HG03354 (cell line): ENCODE data around the gene FBXO34.
A peak's percentile ranks its signal among the peaks of the same experiment; 100 is the strongest.
"Not testable (repeated sequence)": the region's sequence is repeated elsewhere in the genome, so short reads cannot be mapped to it uniquely, and the experiment has no call there.

Experiments used
- ATAC-seq: cut with Tn5 transposase; IDR thresholded peaks from one replicate; pipeline ENCODE4 v1.9.1; 2021; ENCODE audit warnings: mild to moderate bottlenecking; ENCODE audit not compliant: unreplicated experiment, poor library complexity, severe bottlenecking

FBXO34 gene

GRCh38 chr14:55336691-55337090, 65.5 kb downstream of the FBXO34 start:
- no peak for ATAC-seq

- ATAC-seq, result no peak
Measured at GRCh38 chr14:55339770-55340169, 68.5 kb downstream of the FBXO34 start.

DNA sequence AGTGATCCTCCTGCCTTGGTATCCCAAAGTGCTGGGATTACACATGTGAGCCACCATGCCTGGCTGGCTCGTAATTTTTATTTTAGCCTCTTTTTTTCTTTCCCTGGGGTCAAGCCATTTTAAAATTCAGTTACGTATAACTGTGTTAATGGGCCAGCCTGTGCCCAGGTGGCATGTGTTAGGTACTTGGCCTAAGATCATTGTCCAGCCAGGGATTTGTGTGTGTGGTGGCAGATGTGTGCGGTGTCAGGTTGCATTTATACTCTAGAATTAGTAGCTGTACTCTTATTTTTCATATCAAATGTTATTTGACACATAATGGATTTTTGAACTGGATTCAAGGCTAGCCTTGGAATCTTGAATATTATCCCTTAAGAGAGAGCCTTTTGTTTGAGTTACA, 69.3 kb downstream of the FBXO34 start:
- no peak for ATAC-seq

DNA sequence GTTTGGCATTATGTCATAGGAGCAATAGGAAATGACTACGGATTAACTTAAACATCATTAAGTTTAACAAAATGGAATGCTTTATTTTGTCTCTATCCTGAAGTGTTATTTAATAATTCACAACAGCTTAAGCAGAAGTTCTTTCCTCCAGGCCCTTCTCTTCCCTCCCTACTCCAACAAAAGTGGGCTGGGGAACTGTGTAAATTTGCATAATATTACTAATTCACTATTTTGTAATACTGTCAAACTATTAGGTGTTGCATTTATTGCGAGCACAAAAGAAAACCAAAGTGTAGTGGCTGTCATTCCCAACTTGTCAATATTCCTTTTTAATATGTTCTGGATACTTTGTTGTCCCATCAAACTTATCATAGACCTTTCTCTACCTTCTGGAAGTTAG, 70.6 kb downstream of the FBXO34 start:
- no peak for ATAC-seq

- ATAC-seq, result not testable (repeated sequence)
Measured at GRCh38 chr14:55344582-55345163, 73.5 kb downstream of the FBXO34 start.

DNA sequence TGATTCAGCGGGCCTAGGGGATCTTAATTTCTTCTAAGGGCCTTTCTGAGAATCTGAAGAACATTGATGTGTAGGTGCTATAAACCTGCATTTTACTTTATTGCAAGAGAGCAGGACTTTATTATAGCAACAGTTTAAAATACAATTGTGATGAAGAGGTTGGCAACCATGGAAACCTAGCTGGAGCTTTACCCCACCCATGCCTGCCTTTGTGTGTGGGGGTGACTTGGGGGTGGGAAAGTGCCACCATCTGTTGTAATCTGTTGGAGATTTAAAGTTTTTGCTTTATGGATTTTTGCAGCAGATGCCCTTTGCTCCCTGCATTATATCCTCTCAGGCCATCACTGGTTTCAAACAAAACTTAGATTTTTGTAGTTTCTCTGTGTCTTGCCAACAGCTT, 75.8 kb downstream of the FBXO34 start:
- ATAC-seq, result no peak

- ATAC-seq, result no peak
Measured at GRCh38 chr14:55347748-55348147, 76.5 kb downstream of the FBXO34 start.

GRCh38 chr14:55348766-55349453, 77.7 kb downstream of the FBXO34 start:
- no peak for ATAC-seq

DNA sequence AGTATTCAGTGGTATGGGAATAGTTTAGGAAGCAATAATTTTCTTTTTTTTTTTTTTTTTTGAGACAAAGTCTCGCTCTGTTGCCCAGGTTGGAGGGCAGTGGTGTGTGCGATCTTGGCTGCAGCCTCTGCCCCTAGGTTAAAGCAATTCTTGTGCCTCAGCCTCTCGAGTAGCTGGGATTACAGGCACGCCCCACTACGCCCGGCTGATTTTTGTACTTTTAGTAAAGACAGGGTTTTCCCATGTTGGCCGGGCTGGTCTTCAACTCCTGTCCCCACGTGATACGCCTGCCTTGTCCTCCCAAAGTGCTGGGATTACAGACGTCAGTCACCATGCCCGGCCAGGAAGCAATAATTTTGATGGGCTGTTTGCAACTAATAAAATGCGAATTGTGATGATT, 78.3 kb downstream of the FBXO34 start:
- no peak for ATAC-seq

DNA sequence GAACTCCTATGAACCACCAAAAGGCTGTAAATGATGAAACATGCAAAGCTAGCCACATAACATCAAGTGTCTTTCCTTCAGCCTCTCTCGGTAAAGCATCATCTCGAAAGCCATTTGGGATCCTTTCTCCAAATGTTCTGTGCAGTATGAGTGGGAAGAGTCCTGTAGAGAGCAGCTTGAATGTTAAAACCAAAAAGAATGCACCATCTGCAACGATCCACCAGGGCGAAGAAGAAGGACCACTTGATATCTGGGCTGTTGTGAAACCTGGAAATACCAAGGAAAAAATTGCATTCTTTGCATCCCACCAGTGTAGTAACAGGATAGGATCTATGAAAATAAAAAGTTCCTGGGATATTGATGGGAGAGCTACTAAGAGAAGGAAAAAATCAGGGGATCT, 79.2 kb downstream of the FBXO34 start:
- ATAC-seq, result no peak

GRCh38 chr14:55351111-55351510, 79.9 kb downstream of the FBXO34 start:
- ATAC-seq, result no peak

GRCh38 chr14:55352201-55352600, 81.0 kb downstream of the FBXO34 start:
- no peak for ATAC-seq

- ATAC-seq, result no peak
Measured at GRCh38 chr14:55353686-55354467, 82.7 kb downstream of the FBXO34 start.

DNA sequence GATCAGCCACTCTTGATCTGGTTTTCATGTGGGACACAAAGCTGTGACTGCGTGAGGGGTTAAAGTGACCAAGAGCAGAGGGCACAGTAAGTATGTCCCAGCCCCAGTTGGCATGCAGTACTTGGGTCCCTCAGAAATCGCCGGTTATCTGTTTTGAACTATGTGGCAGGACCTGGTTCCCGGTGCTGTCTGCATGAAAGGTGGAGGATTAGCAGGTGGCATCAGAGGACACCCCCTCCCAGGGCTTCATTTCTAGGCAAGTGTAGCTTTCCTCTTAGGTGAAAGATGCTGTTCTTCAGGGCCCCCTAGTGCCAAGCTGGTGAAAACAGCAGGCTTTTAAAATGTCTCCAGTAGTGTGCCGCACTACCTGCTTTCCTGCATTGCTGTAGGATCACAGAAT, 83.3 kb downstream of the FBXO34 start:
- peak; percentile 85 for ATAC-seq

GRCh38 chr14:55355922-55356321, 84.7 kb downstream of the FBXO34 start:
- ATAC-seq, result no peak

GRCh38 chr14:55356913-55357312, 85.7 kb downstream of the FBXO34 start:
- ATAC-seq, result no peak

DNA sequence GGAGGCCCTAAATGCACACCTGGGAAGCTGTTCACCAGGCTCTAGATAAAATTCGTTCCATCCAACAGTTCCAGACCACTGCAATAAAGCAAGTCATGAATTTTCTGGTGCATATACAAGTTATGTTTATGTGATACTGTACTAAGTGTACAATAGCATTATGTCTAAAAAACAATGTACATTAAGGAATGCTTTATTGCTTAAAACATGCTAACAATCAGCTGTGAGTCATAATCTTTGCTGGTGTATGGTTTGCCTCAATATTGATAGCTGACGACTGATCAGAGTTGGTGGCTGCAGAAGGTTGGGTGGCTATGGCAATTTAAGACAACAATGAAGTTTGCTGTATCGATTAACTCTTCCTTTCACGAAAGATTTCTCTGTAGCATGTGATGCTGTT, 88.1 kb downstream of the FBXO34 start:
- no peak for ATAC-seq

DNA sequence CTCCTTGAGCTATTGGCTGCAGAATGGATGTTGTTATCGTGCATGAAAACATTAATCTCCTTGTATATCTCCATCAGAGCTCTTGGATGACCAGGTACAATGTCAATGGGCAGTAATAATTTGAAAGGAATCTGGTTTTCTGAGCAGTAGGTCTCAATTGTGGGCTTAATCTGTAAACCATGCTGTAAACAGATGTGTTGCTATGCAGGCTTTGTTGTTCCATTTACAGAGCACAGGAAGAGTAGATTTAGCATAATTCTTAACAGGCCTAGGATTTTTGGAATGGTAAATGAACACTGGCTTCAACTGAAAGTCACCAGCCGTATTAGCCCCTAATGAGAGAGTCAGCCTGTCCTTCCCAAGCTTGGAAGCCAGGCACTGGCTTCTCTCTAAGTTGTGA, 90.0 kb downstream of the FBXO34 start:
- ATAC-seq, result no peak

GRCh38 chr14:55366271-55366670, 95.0 kb downstream of the FBXO34 start:
- ATAC-seq, result no peak

DNA sequence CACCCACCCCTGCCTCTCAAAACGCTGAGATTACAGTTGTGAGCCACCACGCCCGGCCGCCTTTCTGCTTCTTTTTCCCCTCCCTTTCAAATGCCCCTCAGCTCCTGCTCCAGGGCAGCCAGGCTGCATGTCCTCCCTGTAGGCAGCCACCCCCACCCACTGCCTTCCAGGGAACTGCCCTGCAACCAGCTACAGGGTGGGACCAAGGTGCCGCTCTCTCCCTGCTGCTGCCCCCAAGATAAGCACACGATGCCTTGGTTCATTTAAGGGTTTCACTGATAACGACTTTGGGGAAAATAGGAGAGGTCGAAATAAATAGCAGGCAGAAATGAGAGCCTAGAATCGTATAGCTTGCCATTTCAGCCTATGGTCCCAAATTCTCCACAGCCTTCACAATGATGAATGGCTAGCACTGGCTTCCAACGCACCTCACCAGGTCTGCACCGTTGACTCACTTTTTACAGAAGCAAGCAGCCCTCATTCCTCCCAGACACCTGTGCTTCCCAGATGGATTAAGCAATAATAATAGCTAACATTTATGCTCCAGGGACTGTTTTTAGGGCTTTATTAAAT, 99.7 kb downstream of the FBXO34 start:
- ATAC-seq, result no peak

GRCh38 chr14:55372423-55372822, 101.2 kb downstream of the FBXO34 start:
- ATAC-seq, result no peak
